ENCODE data around the gene PF4V1. TPM values are rescaled to one million over a fixed set of nuclear protein-coding genes. Genes with fewer than 3 reads are reported as not detected.

Gene PF4V1
- total and polyA plus RNA-seq, 2 of the 13 experiments (the other 11 are each of a cell fraction or from before 2014, with no cell fraction given), result not detected

DNA sequence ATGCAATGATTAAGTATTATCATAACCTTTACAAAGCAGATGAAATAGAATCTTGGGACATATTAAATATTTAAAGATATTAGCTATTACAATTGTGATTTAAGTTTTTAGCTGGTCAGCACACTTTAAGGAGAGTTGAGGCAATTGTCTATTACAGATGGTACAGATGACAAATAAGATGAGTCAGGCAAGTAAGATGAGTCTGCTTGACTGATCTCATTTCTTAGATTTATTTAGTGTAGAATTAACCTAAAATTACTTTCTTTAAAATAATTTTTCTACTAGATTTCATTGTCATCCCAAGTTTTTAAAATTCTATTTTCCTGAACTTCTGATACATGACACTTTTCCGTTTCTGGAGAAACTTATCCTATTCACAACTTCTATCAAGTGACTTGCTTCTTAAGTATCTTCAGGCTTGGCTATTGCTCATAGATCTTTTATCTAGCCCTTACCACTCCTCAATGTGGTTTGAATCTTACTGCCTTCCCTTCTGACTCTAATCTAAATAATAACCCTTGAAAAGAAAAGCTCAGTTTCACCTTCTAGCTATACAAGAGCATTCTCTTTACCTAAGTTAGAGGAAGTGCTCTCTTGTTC is 49.0 kb downstream of the PF4V1 start:
- no peaks in the 10 kb centered on the region for H3K27me3 ChIP-seq (ENCODE audit: control insufficient read depth in 1 of 2, insufficient read depth in 2 of 2, low read length in 2 of 2)
- intact Hi-C loops (cut with micrococcal nuclease; ENCODE audit: unreplicated experiment) (no loop called here), in situ Hi-C loops (cut with HindIII; ENCODE audit: extremely low pct_ligation_motif_present, low pct_unique_long_range_greater_than_20kb) (no loop called here)
- H3K9ac ChIP-seq (ENCODE audit: insufficient read depth, low read depth, low read length), result no peak overlapping the region
- H3K79me2 ChIP-seq (ENCODE audit: insufficient read depth, low read length), result no peaks in the 10 kb centered on the region
- 0% methylated on average over 1 of the region's 1 CpG for WGBS (ENCODE audit: low lambda C conversion rate)
- ChIA-PET CTCF (ENCODE audit: low intra/inter-chr PET ratio, low total read pairs) (no interaction called here), POLR2A (no interaction called here)
- H3K27ac ChIP-seq (ENCODE audit: extremely low read length, insufficient read depth, low read length), result no peak overlapping the region
- BruUV-seq (replicated peaks), result no TSS peak
- no peaks in the 10 kb centered on the region for H3K4me1 ChIP-seq (ENCODE audit: insufficient read depth, low read length)
- no peak overlapping the region for H3K4me3 ChIP-seq (replicated peaks in 1 of 3; ENCODE audit: insufficient read depth in 1 of 3, low read depth in 2 of 3, low read length in 3 of 3)
- TF ChIP-seq ZNF446 (CRISPR knock-in tag; IDR thresholded peaks at IDR 0.05) (no peak), HHEX (CRISPR knock-in tag; IDR thresholded peaks at IDR 0.05) (no peak), EZH2 (conservative IDR thresholded peaks at IDR 0.05; ENCODE audit: low read depth, low read length) (no peak), ZNF292 (CRISPR knock-in tag; IDR thresholded peaks at IDR 0.05; ENCODE audit: borderline replicate concordance, low read depth) (no peak), REPIN1 (CRISPR knock-in tag; IDR thresholded peaks at IDR 0.05; ENCODE audit: borderline replicate concordance, low read depth) (no peak), RORA (CRISPR knock-in tag; IDR thresholded peaks at IDR 0.05) (no peak), PLSCR1 (CRISPR knock-in tag; IDR thresholded peaks at IDR 0.05; ENCODE audit: borderline replicate concordance) (no peak), PRPF4 (IDR thresholded peaks at IDR 0.05; ENCODE audit: low read depth, low read length, poor library complexity, severe bottlenecking) (no peak), ZNF142 (CRISPR knock-in tag; IDR thresholded peaks at IDR 0.05) (no peak), FOXP1 (IDR thresholded peaks at IDR 0.05) (no peak), FOXP1 (CRISPR knock-in tag; IDR thresholded peaks at IDR 0.05) (no peak), ZNF891 (CRISPR knock-in tag; IDR thresholded peaks at IDR 0.05) (no peak), RCOR2 (CRISPR knock-in tag; IDR thresholded peaks at IDR 0.05) (no peak)
- TF ChIP-seq, protein P1, sequence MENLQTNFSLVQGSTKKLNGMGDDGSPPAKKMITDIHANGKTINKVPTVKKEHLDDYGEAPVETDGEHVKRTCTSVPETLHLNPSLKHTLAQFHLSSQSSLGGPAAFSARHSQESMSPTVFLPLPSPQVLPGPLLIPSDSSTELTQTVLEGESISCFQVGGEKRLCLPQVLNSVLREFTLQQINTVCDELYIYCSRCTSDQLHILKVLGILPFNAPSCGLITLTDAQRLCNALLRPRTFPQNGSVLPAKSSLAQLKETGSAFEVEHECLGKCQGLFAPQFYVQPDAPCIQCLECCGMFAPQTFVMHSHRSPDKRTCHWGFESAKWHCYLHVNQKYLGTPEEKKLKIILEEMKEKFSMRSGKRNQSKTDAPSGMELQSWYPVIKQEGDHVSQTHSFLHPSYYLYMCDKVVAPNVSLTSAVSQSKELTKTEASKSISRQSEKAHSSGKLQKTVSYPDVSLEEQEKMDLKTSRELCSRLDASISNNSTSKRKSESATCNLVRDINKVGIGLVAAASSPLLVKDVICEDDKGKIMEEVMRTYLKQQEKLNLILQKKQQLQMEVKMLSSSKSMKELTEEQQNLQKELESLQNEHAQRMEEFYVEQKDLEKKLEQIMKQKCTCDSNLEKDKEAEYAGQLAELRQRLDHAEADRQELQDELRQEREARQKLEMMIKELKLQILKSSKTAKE (CRISPR knock-in tag; IDR thresholded peaks at IDR 0.05; ENCODE audit: borderline replicate concordance), result no peak
- no peak overlapping the region for H2AFZ ChIP-seq (ENCODE audit: low read length)
- no peaks in the 10 kb centered on the region for H3K36me3 ChIP-seq (replicated peaks in 1 of 2; ENCODE audit: control insufficient read depth in 1 of 2, insufficient read depth in 2 of 2, low read length in 2 of 2)
- ATAC-seq (no peak), FAIRE-seq (no peak), DNase-seq (ENCODE audit: low spot score) (no peak)
- H4K20me1 ChIP-seq (ENCODE audit: insufficient read depth, low read length), result no peaks in the 10 kb centered on the region
- H3K4me2 ChIP-seq (ENCODE audit: low read depth, low read length), result no peak overlapping the region
- H3K9me3 ChIP-seq (ENCODE audit: low read length), result no peaks in the 10 kb centered on the region
